SIG-M5 treated with dmso at 0.1 percent for 504 hours (cell line): ENCODE measurements around the gene SLC24A3.
A peak's percentile ranks its signal among the peaks of the same experiment; 100 is the strongest.
"Not testable (repeated sequence)": the region's sequence is repeated elsewhere in the genome, so short reads cannot be mapped to it uniquely, and the experiment has no call there.

ENCODE experiments used
- DNase-seq: peaks from one replicate; lab custom pipeline; 2025; ENCODE audit not compliant: unreplicated experiment; lab: John Stamatoyannopoulos, UW

The SLC24A3 gene

DNA sequence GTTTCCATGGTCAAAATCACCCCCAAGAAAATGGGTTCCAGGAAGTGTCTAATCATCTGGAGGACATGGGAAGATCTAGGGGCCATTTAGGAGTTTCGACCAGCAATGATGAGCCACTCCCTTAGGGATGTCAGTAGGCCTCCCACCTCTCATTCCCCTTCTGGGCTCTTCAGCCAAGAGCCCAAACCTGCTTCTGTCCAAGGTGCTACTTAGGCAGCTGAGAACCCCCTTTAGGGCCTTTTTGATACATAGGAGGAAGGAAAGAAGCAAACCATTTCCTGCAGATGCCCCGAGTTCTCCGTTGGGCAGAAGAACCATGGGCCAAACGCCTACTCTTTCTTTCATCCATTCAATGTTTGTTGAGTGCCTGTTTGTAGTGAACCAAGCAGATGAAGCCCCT, 404.2 kb downstream of the SLC24A3 start:
- no peak for DNase-seq

DNA sequence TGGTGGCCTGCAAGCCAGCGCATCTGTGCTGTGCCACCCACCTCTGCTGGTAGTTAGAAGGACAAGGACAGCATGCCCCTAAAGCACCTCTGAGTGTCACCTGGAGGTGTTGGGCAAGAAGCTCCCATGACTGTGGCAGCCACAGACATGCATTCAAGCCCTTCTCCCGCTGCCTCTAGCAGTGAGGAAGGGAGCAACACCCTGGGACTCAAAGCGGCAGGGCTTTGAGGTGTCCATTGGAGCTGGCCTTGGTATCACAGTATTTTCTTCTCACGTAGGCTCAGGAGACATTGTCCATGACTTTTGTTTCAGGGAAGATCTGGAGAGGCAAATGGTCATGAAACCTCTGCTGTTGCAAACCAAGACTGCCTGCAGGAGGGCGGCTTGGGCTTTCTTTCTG, 404.8 kb downstream of the SLC24A3 start:
- DNase-seq, result no peak

DNA sequence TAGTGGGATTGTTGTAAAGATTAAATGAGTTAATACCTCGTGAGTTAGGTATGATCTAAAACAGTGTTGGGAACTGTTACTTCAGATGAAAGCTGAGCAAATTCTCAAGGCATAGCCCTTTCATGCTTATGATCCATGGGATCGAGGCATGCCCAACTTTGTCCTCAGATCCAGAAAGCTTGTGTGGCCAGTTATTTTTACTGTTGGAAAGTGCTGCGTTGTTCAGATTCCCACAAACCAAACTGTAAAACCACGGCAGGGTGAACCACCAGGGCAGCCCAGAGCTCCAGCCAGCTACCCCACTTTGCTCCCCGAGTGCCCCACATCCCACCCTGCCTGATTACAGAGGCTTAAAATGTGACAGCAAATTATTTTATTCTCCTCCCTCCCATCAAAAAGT, 406.3 kb downstream of the SLC24A3 start:
- DNase-seq, result no peak

DNA sequence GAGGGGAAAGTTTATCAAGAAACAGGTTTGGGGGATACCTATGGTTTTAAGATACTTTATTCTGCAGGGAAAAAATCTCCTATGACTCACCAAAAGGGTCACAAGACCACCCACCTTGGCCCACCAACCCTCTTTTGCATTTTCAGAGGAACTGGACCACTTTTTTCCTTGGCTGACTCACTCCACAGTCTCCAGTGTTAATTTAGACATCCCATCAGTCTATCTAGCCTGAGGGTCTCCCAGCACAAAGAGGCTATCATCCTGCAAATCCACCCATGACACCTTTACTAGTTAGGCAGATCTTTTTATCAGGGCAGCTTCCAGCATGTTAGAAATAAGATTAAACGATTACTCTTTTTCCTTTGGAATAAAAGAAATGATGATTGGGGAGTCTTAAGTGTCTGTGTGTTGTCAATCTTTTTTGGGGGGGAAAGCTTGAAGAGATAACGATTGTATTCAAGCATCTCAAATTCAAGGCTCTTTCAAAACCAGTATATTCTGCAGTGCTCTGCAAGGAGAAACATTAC, 407.5 kb downstream of the SLC24A3 start:
- DNase-seq, result no peak

- DNase-seq, result no peak
These were observed 408.0 kb downstream of the SLC24A3 start for GRCh38 chr20:19620446-19620845.

GRCh38 chr20:19621072-19621471, 408.6 kb downstream of the SLC24A3 start:
- no peak for DNase-seq

GRCh38 chr20:19624221-19624965, 412.0 kb downstream of the SLC24A3 start:
- DNase-seq, result no peak

- DNase-seq, result no peak
These were observed 413.0 kb downstream of the SLC24A3 start for GRCh38 chr20:19625426-19625825.

DNA sequence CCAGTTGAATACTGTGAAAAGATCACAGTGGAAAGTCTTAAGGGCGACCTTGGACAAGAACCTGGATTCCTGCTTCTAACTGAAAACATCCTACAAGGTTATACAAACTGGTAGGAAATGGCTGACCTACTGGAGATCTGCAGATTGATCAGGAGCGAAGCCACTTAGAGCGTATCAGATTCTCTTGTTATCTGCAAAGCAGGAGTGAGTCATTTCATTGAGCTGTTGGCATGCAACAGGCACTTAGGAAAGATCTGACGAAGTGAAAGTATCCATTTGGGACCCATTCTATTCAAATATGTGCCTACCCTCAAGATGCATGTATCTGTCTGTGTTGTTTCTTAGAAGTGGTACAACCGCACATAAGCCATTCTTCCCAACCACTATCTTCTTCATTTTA, 414.5 kb downstream of the SLC24A3 start:
- DNase-seq, result no peak

- DNase-seq, result peak; percentile 60
These were observed 416.2 kb downstream of the SLC24A3 start for GRCh38 chr20:19628570-19629134.

- DNase-seq, result no peak
These were observed 419.0 kb downstream of the SLC24A3 start for GRCh38 chr20:19631410-19631809.

DNA sequence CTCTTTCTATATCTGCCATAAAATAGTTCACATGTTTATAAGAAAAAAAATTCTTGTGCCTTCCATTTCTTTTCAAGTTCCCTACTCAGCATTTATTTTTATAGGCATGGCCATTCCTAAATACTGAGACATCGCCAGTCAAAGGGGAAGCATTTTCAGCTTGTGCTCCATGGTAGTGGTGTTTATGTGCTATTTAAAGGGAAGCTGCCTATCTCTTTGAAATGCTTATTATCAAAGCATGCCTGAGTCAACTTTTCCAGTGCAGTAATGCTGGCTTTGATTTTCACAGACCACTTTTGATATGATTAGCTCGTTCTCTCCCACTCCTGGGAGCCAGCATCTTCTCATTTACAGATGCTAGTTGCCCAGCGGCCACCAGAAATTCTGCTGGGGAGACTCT, 421.5 kb downstream of the SLC24A3 start:
- DNase-seq, result no peak

DNA sequence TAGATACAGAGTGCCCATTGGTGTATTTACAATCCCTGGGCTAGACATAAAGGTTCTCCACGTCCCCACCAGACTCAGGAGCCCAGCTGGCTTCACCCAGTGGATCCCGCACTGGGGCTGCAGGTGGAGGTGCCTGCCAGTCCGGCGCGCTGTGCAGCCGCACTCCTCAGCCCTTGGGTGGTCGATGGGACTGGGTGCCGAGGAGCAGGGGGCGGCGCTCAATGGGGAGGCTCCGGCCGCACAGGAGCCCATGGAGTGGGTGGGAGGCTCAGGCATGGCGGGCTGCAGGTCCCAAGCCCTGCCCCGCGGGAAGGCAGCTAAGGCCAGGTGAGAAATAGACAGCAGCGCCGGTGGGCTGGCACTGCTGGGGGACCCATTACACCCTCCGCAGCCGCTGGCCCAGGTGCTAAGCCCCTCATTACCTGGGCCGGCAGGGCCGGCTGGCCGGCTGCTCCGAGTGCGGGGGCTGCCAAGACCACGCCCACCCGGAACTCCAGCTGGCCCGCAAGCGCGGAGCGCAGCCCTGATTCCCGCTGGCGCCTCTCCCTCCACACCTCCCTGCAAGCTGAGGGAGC, 427.1 kb downstream of the SLC24A3 start:
- DNase-seq, result not testable (repeated sequence)

GRCh38 chr20:19642860-19643259, 430.4 kb downstream of the SLC24A3 start:
- DNase-seq, result no peak

DNA sequence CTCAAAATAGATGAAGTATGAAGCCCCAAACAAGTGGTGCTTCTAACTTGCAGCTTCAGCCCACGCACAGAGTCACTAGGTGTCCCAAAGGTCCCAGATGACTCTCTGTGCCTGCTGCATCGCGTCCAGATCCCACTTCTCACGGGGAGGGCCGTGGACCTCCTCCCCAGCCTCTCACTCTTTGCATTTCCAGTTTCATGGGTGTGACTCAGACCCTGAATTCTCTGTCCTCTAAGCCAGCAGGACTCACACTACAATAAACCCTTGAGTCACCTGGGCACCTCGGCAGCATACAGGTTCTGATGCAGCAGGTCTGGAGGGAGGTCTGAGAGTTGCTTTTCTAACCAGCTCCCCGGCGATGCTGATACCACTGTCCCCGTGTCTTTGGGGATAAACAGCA, 431.6 kb downstream of the SLC24A3 start:
- no peak for DNase-seq

DNA sequence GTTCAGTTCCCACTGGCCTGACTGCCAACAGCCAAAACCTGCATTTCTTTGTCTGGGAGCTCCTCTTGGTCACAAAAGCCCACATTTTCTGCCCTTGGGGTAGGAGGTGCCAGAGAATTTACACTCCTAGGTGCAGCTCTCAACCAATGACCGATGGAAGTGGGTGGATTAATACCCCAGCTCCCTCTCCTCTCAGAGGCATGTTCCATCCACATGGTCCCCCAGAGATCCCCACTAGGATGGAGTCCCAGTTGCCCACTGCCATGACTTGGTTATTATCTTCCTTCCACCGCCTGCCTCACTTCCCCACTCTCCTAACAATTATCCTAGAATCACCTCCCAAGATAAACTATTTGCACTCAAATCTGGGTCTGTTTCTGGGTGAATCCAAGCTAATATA, 434.5 kb downstream of the SLC24A3 start:
- no peak for DNase-seq

DNA sequence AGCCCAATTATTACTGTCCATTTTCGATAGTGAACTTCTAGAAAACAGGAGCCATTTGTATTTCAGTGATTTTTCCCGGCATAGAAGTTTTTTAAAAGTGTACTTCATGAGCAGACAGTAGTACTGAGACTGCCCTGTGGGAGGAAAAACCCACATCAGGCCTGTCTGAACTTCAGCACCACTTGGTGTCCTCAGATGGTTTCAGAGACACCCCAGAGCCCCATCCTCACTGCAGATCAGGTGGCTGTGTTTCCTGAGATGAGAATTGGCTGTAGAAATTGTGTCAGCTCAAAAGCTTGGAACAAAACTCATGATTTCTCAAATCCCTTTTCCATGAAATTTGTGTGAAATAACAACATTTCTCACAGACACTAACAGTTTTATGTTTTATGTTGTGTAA, 435.6 kb downstream of the SLC24A3 start:
- DNase-seq, result no peak

GRCh38 chr20:19649041-19649440, 436.6 kb downstream of the SLC24A3 start:
- no peak for DNase-seq

DNA sequence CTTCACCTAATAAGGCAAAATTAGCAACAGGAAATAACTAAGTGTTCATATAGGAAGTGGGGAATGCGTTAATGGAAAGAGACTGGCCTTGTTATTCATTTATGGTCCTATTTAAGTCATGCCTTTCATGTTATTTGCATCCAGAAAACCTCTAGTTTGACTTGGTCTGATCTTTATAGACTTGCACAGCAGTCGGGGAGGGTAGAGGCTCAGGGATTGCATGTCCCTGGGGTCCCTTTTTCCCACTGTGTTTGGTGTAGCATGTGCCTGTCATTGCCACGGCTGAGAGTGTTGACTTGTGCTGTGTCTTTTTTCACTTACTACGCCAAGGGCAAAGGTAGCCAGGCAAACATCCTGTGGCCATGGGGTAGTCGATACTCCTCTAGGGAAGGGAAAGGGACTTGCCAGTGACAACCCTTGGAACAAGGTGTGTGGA, 440.2 kb downstream of the SLC24A3 start:
- no peak for DNase-seq

- no peak for DNase-seq
These were observed 440.9 kb downstream of the SLC24A3 start for GRCh38 chr20:19653327-19653726.

DNA sequence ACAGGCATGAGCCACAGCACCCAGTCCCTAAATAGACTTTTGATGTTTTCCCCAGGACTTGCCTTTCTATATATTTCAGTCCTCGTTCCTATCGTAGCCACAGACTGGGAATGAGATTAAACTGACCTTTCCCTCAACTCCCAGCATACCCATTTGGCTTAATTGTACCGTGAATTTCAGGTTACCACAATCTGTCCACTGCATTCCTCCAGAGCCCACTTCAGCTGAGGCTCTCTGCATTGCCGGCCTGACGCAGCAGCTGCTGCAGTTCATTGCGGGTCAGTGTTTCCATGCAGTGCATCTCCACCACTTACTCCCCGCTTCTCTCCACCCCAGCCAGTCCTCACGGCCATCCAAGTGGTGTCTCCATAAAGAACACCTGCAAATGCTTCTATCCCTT, 442.5 kb downstream of the SLC24A3 start:
- no peak for DNase-seq

DNA sequence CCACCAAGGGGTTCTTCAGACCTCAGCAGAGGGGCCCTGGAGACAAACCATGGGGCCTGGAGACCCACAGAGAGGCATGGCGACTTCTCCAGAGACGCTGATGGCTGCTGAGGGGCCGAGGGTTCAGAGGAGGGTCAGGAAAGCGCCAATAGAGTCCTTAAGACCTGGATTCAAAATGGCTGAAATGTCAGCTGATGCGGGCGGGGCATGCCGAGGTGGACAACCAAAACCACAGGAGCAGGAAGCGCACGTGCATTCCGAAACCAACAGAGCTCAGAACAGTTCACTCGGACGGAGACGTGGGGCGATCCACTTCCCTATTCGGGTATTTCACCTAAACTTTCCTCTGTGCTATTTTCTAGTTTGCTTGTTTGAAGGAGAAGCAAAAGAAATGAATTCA, 445.7 kb downstream of the SLC24A3 start:
- peak; percentile 49 for DNase-seq
